ENCODE results near the gene ROBO1.

The ROBO1 gene

DNA sequence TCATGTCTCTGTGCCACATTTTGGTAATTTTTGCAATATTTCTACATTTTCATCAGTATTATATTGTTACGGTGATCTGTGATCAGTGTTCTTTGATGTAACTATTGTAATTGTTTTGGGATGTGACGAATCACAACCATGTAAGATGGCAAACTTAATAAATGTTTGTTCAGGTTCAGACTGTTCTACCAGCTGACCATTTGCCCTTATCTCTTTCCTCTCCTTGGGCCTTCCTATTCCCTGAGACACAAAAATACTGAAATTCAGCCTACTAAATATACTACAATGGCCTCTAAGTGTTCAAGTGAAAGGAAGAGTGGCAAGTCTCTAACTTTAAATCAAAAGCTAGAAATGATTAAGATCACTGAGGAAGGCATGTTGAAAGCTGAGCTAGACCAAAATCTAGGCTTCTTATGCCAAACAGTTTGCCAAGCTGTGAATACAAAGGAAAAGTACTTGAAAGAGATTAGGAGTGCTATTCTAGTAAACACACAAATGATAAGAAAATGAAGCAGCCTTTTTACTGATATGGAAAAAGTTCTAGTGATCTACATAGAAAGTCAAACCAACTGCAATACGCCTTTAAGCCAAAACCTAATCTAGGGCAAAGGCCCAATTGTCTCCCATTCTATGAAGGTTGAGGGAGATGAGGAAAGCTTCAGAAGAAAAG lies 952.8 kb downstream of the ROBO1 start:
- H3K4me3 ChIP-seq (ENCODE audit: low read depth, low read length) = no peak overlapping the region
- TF ChIP-seq, protein P1, sequence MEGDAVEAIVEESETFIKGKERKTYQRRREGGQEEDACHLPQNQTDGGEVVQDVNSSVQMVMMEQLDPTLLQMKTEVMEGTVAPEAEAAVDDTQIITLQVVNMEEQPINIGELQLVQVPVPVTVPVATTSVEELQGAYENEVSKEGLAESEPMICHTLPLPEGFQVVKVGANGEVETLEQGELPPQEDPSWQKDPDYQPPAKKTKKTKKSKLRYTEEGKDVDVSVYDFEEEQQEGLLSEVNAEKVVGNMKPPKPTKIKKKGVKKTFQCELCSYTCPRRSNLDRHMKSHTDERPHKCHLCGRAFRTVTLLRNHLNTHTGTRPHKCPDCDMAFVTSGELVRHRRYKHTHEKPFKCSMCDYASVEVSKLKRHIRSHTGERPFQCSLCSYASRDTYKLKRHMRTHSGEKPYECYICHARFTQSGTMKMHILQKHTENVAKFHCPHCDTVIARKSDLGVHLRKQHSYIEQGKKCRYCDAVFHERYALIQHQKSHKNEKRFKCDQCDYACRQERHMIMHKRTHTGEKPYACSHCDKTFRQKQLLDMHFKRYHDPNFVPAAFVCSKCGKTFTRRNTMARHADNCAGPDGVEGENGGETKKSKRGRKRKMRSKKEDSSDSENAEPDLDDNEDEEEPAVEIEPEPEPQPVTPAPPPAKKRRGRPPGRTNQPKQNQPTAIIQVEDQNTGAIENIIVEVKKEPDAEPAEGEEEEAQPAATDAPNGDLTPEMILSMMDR (IDR thresholded peaks at IDR 0.05; ENCODE audit: low read depth, low read length) = no peak

DNA sequence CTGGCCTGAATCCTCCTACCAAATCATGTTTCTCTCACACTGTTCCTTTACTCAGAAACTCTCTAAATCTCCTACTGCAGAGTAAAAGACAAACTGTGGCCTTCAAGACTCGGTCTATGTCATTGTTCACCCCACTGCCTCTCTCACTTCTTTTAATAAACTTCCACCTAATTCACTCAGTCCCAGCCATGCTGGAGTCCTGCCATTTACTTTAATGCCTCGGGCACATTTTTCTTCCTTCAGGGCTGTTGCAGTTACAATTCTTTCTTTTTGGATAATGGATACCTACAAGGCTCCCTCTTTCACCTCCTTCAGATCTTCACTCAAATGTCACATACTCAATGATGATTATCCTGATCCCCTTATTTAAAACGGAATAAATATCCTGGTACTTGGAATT lies 955.6 kb downstream of the ROBO1 start:
- H3K4me3 ChIP-seq (ENCODE audit: low read depth, low read length) = no peak overlapping the region
- TF ChIP-seq, protein P1 (IDR thresholded peaks at IDR 0.05; ENCODE audit: low read depth, low read length) = no peak

GRCh38 chr3:78809966-78810365 lies 957.8 kb downstream of the ROBO1 start:
- no peak overlapping the region for H3K4me3 ChIP-seq (ENCODE audit: low read depth, low read length)

DNA sequence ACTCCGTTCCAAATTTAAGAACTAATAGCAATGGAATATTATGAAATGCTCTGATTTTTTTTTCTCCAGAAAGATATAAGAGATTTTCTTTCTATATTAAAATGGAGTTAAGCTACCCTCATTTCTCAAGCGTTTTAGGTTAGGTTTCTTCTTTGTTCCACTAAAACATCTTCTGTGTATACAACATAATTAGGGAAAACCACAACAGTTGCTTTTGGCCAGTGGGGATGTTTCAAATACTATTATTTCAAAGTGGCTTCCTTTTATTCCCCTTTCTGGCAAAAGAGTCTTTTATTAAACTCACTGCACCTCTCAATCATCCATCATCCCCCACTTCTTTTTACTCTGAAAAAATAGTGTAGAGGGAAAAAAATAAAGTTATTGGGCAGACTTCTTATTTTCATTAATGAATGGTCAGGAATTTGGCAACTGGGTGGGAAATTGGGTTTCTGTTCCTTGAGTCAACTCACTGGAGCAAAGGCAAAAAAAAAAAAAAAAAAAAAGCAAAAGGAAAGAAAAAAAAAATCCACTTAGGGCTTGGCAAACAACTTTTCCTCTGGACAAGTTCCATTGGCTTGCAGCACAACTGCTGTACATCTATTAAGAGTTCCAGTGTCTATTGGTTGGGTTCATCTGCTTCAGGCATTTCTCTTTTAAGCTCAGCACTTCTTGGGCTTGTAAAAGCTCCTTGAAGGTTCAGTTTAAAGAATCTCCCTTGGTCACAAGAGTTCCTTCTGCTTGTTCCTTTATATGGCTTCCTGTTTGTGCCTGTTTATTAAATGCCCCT lies 963.4 kb downstream of the ROBO1 start:
- TF ChIP-seq, protein P1 (IDR thresholded peaks at IDR 0.05; ENCODE audit: low read depth, low read length) = no peak
- H3K4me3 ChIP-seq (ENCODE audit: low read depth, low read length) = no peak overlapping the region

More at GRCh38 chr3:78809966-78810365, 957.8 kb downstream of the ROBO1 start:
- TF ChIP-seq, protein P1 (IDR thresholded peaks at IDR 0.05; ENCODE audit: low read depth, low read length) = no peak

DNA sequence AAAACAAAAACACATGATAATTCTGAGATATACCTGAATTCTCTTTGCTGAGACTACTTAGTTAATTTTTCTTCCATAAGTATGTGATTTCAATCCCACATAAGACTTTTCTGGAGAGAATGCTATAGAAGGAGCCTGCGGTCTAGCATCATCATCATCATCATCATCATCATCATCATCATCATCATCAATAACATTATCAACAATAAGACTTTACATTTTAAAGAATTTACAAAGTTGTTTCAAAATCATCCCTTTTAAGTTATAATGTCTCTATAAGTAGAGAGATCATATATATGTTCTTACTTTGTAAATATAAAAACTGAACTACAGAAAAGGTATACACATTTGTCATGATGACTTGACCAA lies 965.3 kb downstream of the ROBO1 start:
- H3K4me3 ChIP-seq (ENCODE audit: low read depth, low read length) = no peak overlapping the region

GRCh38 chr3:78801926-78802561 lies 965.8 kb downstream of the ROBO1 start:
- TF ChIP-seq, protein P1 (IDR thresholded peaks at IDR 0.05; ENCODE audit: low read depth, low read length) = no peak

More for the DNA sequence above, 965.3 kb downstream of the ROBO1 start:
- TF ChIP-seq, protein P1 (IDR thresholded peaks at IDR 0.05; ENCODE audit: low read depth, low read length) = no peak

GRCh38 chr3:78799681-78800080 lies 968.1 kb downstream of the ROBO1 start:
- H3K4me3 ChIP-seq (ENCODE audit: low read depth, low read length) = no peak overlapping the region
- TF ChIP-seq, protein P1 (IDR thresholded peaks at IDR 0.05; ENCODE audit: low read depth, low read length) = no peak

More at GRCh38 chr3:78801926-78802561, 965.8 kb downstream of the ROBO1 start:
- no peak overlapping the region for H3K4me3 ChIP-seq (ENCODE audit: low read depth, low read length)
